HG02870 (cell line): ENCODE data around the gene KCNJ16.
"Not testable (repeated sequence)": the region's sequence is repeated elsewhere in the genome, so short reads cannot be mapped to it uniquely, and the experiment has no call there.

ENCODE experiments used
- ATAC-seq: cut with Tn5 transposase; IDR thresholded peaks from one replicate; pipeline ENCODE4 v1.9.1; 2021; ENCODE audit warnings: mild to moderate bottlenecking, moderate library complexity; ENCODE audit not compliant: unreplicated experiment

The KCNJ16 gene

GRCh38 chr17:70074956-70075355 lies at the start of gene KCNJ16:
Gene KCNJ16 (plus strand): TSS chr17:70075225. CDS start chr17:70132088, 56,863 bp downstream.
- ATAC-seq = no peak

DNA sequence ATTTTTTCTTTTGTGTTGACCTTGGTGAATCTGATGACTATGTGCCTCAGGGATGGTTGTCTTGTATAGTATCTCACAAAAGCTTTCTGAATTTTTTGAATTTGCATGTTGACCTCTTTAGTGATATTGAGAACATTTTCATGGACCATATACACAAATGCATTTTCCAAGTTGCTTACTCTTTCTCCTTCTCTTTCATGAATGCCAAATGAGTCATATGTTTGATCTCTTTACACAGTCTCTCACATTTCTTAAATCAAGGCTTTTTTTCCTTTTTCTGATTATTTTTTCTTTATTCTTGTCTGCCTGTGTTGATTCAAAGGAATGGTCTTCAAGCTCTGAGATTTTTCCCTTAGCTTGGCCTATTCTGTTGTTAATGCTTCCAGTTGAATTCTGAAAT lies 46.6 kb upstream of the KCNJ16 start:
- ATAC-seq = no peak

DNA sequence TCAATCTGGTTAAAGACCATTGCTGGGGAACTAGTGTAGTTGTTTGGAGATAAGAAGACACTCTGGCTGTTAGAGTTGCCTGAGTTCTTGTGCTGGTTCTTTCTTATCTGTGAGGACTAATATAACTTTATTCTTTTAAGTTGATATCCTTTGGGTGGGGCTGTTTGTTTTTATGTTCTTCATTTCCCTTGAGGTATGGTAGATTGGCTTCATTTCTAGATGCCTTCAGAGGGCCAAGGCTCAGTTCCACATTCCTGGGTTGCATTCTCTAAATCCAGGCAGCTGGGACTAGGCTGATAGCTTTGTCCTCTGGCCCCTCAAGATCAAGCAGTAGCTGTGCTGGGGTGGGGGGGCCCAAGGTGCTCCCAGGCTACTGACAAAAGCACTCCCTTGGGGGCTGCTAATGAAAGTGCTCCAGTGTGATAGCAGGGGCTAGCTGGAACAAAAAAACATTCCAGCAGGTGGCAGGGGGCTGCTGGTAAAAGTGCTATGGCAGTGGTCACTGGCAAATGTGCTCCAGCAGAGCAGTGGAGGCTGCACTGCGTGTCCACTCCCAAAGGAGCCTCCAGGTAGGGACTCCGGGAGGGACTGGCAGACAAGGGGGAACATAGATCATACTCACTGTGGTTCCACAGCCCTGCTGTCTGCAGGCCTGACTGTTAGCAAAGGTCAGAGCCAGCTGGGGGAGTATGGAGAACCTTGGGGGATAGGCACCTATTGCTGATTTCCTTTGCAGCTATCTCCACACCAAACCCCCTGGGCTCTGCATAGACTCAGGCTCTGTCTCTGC lies 45.9 kb upstream of the KCNJ16 start:
- ATAC-seq = no peak

- no peak for ATAC-seq
Measured at GRCh38 chr17:70030371-70030770, 44.7 kb upstream of the KCNJ16 start.

- ATAC-seq = no peak
Measured at GRCh38 chr17:70031341-70031740, 43.7 kb upstream of the KCNJ16 start.

GRCh38 chr17:70033165-70033564 lies 41.9 kb upstream of the KCNJ16 start:
- no peak for ATAC-seq

GRCh38 chr17:70034158-70034557 lies 40.9 kb upstream of the KCNJ16 start:
- no peak for ATAC-seq

- no peak for ATAC-seq
Measured at GRCh38 chr17:70037498-70037897, 37.5 kb upstream of the KCNJ16 start.

DNA sequence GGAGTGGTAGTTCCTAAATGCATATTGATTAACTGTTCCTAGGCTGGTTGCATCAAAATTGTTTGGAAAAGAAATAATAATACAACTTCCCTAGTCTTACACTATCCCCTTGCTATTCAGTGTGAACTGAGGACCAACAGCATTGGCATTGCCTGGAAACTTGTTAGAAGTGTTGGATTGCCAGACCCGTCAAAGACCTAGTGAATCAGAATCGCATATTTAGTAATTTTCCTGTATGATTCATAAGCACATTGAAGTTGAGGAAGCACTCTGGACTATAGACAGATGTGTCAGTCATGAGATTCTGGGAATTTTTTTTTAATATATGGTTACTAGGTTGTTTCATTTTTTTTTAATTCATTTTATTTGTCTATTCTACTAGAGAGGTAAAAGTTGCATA lies 34.7 kb upstream of the KCNJ16 start:
- ATAC-seq = no peak

DNA sequence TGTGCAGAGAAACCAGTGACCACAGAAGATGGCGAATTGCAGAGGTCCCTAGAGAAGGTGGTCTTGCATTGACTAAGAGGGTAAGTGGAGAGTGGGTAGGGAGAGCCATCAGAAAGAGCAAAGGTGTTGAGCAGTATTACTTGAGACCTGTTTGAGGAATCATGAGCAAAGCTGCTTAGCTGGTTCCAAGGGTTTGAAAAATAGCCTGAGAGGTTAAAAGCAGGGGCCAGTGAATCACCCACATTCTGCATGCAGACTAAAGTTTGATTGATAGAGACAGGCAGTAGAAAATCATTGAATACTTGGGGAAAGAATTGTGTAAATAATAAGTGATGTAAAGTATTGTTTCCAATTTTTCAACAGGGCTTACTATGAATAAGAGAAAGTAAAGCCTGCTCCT lies 34.0 kb upstream of the KCNJ16 start:
- no peak for ATAC-seq

GRCh38 chr17:70041540-70041939 lies 33.5 kb upstream of the KCNJ16 start:
- ATAC-seq = no peak

- not testable (repeated sequence) for ATAC-seq
Measured at GRCh38 chr17:70045780-70046179, 29.2 kb upstream of the KCNJ16 start.

DNA sequence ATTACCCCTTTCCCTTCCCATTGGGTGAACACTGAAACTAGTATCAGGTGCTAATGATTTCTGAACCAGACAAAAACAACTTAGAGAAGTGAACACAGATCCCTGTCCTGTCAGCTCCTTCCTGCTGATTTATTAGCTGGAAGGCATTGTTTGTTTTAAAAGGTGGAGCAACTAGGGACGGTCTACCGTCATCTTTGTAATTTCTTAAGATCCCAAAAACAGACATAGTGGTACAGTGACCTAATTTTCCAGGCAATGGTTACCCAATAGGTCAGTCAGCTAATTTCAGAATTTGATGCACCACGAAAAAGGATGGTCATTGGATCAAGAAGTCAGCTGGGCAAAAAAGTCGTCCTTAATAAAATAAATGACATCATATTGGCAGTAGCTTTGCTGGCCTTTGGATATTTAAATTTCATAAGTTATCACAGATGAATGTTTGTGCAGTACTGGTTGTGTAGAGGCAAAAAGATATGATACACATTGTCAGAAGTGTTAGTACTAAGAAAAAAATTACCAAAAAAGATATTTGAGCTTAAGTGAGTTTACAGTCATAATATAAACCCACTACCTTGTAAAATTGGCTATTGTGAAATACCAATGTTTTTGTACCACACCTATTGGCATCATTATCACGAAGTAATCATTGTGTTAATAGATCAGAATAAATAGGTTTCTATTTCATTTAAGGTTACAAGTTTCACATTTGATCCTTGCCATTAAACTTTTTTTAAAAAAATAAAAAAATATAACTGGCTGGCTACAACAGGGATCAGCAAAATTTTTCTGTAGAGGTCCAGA lies 27.2 kb upstream of the KCNJ16 start:
- no peak for ATAC-seq

DNA sequence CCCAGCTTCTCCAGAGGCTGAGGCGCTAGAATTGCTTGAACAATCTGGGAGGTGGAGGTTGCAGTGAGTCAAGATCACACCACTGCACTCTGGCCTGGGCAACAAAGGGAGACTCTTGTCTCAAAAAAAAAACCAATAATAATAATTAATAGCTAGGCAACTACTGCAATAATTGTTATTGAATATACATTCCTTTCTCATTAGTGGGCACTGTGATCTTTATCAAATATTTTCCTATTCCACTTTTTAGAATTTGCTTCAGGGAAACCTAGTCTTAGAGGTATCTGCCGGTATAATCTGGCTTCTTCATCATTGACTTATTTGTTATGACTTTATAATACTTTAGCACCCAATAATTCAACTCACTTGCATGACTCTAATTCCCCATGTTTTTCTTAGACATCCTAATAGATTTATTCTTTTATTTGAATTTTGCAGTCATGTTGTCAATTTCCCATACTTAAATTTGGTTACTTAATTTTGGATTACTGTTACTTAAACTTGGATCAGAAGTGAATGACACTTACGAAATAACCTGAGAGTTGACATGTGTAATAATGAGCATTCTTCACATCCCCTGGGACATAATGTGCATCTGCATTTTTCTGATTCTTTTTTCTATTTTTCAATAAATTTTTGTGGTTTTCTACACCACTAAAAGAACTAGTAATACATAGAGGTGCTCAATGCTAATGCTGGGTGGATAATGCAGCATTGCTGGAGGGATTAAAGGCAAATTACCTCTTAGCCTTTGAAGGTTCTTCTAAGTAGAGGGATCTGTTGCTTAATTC lies 25.0 kb upstream of the KCNJ16 start:
- no peak for ATAC-seq

DNA sequence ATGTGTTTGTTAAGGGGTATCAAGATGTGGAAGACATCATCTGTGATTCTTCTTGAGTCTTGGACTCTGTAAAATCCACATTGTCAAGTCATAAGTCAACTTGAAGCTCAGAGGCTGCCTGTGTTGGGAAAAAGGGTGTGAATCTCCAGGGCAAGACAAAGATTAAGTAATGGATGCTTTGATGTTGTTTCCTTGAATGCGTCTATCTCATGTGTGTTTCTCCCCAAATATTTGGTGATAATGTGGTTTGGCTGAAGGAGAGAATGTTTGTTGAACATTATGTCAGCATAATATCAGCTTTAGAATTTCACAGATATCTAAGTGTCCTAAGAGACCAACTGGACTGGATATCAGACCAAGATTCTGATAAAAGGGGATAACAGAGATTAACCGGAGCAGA lies 24.1 kb upstream of the KCNJ16 start:
- ATAC-seq = no peak

DNA sequence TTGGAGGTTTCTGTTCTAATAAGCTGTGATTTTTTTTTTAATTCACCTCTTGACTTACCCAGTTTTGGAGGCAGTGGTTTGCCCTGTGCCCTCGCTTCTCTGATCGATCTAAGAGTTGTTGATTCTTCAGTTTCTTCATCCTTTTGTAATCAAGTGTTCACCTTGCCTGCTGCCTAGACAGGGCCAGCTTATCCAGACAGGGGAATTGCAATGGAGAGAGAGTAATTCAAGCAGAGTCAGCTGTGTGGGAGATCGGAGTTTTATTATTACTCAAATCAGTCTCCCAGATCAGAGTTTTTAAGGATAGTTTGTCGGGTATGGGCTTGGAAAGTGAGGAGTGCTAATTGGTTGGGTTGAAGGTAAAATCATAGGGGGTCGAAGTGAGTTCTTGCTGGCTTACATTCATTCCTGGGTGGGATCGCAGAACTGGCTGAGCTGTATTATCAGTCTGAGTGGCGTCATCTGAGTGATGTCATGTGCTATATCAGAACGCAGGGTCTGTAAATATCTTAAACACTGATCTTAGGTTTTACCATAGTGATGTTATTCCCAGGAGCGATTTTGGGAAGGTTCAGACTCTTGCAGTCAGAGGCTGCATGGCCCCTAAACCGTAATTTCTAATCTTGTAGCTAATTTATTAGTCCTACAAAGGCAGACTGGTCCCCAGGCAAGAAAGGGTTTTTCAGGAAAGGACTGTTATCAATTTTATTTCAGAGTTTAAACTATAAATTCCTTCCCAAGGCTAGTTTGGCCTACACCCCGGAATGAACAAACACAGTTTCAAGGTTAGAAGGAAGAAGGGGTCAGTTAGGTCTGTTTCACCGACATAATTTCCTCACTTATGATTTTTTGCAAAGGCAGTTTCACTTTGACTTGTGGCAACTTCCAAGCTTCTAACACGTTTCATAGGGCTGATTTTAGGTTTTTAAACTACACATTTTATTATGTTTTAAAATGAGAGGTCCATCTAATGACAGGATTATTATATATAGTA lies 21.5 kb upstream of the KCNJ16 start:
- no peak for ATAC-seq

DNA sequence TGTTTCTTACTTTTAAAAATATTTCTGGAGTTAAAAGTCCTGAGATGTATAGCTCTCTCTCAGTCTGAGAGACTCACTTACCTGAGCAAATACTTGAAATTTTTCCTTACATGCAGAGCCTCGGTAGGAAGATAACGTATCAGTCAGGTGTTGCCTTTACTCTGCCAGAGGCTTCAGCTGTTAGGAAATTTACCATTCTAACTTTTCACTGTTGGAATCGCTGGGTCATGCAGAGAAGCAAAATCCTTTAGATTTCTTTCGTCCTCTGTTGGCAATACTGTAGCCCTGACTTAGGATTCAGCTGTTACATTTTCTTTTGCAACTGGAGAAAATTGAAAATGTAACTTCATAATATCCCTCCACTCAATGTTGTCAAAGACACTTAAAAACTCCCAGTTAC lies 20.0 kb upstream of the KCNJ16 start:
- ATAC-seq = no peak

- no peak for ATAC-seq
Measured at GRCh38 chr17:70059071-70059470, 16.0 kb upstream of the KCNJ16 start.

GRCh38 chr17:70059649-70060048 lies 15.4 kb upstream of the KCNJ16 start:
- no peak for ATAC-seq

GRCh38 chr17:70060415-70060814 lies 14.6 kb upstream of the KCNJ16 start:
- no peak for ATAC-seq
